GM12892 (cell line): Measurements from ENCODE around the gene CFDP1.

Source experiments
- POLR2A ChIP-seq: IDR thresholded peaks from 2 replicates; pipeline ENCODE4 v1.6.1; 2011; ENCODE audit warnings: low read depth, low read length, control low read depth
- POLR2AphosphoS5 ChIP-seq: IDR thresholded peaks from 2 replicates; pipeline ENCODE4 v1.6.1; 2011; ENCODE audit warnings: low read depth, low read length, control low read depth
- TAF1 ChIP-seq: IDR thresholded peaks from 2 replicates; pipeline ENCODE4 v1.6.1; 2011; ENCODE audit warnings: low read depth, mild to moderate bottlenecking, control low read depth, low read length, borderline replicate concordance

DNA sequence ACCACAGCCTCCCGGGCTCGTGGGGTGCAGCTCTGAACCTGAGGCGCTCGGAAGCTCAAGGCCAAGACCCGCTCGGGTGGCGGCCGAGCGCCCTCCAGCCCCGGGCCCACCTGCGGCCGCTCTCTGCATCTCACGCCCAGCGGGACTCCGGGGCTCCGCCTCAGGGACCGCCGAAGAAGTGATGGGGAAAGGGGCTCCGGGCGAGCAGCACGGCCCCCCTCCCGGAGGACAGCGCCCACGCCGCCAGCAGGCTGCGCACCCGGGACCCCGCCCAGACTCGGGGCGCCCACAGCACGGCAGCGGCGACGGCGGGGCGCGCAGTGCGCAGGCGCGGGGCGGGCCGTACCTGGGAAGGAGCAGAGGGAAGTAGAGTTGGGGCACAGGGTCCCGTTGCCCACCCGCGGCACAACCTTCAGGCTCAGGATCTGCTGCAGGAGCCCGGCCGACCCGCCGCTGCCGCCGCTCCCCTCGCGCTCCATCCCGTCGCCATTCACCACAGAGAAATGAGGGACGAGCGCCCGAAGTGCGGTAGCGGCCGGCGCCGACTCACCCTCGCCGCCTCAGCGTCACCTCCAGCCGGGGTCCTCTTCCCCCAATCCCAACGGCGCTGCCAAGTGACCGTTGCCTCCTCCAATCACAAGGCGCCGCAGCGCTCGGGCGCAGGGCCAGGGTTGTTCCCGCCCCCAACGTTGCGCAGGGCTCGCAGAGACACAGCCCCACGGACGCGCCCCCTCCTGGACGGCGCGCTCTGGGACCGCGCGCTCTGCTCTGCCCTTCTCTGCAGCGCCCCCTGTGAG lies 31.0 kb upstream of the CFDP1 start, which contains the start of gene TMEM170A:
- TF ChIP-seq TAF1 (0 out of 2 replicates have a peak, but pooled peaks have one; percentile 44), POLR2A (peak; percentile 96), POLR2AphosphoS5 (peak; percentile 92)
